ENCODE measurements around the gene ATMIN.

The ATMIN gene

GRCh38 chr16:81006211-81006812 is 29.3 kb upstream of the ATMIN start:
- Histone ChIP-seq H3K27ac (ENCODE audit: low read length) (peak overlapping the region; percentile 92), H3K4me1 (ENCODE audit: low read length) (peaks cover 24% of the 10 kb centered on the region)

GRCh38 chr16:81006813-81007695 is 28.6 kb upstream of the ATMIN start, which contains the start of the genes CENPN and CMC2:
CENPN (plus strand) TSS chr16:81007214; CDS start chr16:81011940, 4,726 bp downstream.
CMC2 (minus strand) TSS chr16:81006885; CDS start chr16:80997394, 9,491 bp downstream.
- TF ChIP-seq CTCF (IDR thresholded peaks at IDR 0.05; ENCODE audit: low read depth, low read length) (no peak), EZH2phosphoT487 (IDR thresholded peaks at IDR 0.05; ENCODE audit: low read depth) (no peak)
- no peaks in the 10 kb centered on the region for H3K27me3 ChIP-seq (ENCODE audit: low read depth, low read length)
- H4K20me1 ChIP-seq (ENCODE audit: insufficient read depth, low read length), result peaks cover 32% of the 10 kb centered on the region
- H3K36me3 ChIP-seq (replicated peaks; ENCODE audit: low read depth, low read length), result peaks cover 10% of the 10 kb centered on the region
- peaks cover 84% of the 10 kb centered on the region for H3K79me2 ChIP-seq (ENCODE audit: low read length)
- peak within 1 kb of the TSS; percentile 100 for H3K4me2 ChIP-seq (ENCODE audit: low read length)
- peak within 1 kb of the TSS; percentile 94 for H3K9ac ChIP-seq (ENCODE audit: low read length)
- peak within 1 kb of the TSS; percentile 95 for H3K4me3 ChIP-seq (ENCODE audit: low read length)
- peak within 1 kb of the TSS; percentile 87 for H2AFZ ChIP-seq (ENCODE audit: low read depth, low read length)
- peaks cover 24% of the 10 kb centered on the region for H3K4me1 ChIP-seq (ENCODE audit: low read length)
- H3K9me3 ChIP-seq (ENCODE audit: insufficient read depth, low read length), result no peaks in the 10 kb centered on the region
- H3K27ac ChIP-seq (ENCODE audit: low read length), result peak within 1 kb of the TSS; percentile 92

More at GRCh38 chr16:81006211-81006812, 29.3 kb upstream of the ATMIN start:
- Histone ChIP-seq H3K27me3 (ENCODE audit: low read depth, low read length) (no peaks in the 10 kb centered on the region), H3K4me3 (ENCODE audit: low read length) (peak overlapping the region; percentile 95), H3K36me3 (replicated peaks; ENCODE audit: low read depth, low read length) (peaks cover 5% of the 10 kb centered on the region), H3K9ac (ENCODE audit: low read length) (peak overlapping the region; percentile 94), H2AFZ (ENCODE audit: low read depth, low read length) (peak overlapping the region; percentile 87), H3K79me2 (ENCODE audit: low read length) (peaks cover 92% of the 10 kb centered on the region), H4K20me1 (ENCODE audit: insufficient read depth, low read length) (peaks cover 36% of the 10 kb centered on the region), H3K4me2 (ENCODE audit: low read length) (peak overlapping the region; percentile 100), H3K9me3 (ENCODE audit: insufficient read depth, low read length) (no peaks in the 10 kb centered on the region)
- no peak for TF ChIP-seq EZH2phosphoT487 (IDR thresholded peaks at IDR 0.05; ENCODE audit: low read depth)
- TF ChIP-seq CTCF (IDR thresholded peaks at IDR 0.05; ENCODE audit: low read depth, low read length), result no peak

GRCh38 chr16:81008505-81008789 is 27.2 kb upstream of the ATMIN start:
- TF ChIP-seq EZH2phosphoT487 (IDR thresholded peaks at IDR 0.05; ENCODE audit: low read depth), result no peak
- TF ChIP-seq CTCF (IDR thresholded peaks at IDR 0.05; ENCODE audit: low read depth, low read length), result no peak
- Histone ChIP-seq H3K4me3 (ENCODE audit: low read length) (peak overlapping the region; percentile 95), H3K27me3 (ENCODE audit: low read depth, low read length) (no peaks in the 10 kb centered on the region), H3K36me3 (replicated peaks; ENCODE audit: low read depth, low read length) (peaks cover 18% of the 10 kb centered on the region), H4K20me1 (ENCODE audit: insufficient read depth, low read length) (peaks cover 27% of the 10 kb centered on the region), H3K27ac (ENCODE audit: low read length) (no peak overlapping the region), H3K4me1 (ENCODE audit: low read length) (peaks cover 18% of the 10 kb centered on the region), H3K9me3 (ENCODE audit: insufficient read depth, low read length) (no peaks in the 10 kb centered on the region), H2AFZ (ENCODE audit: low read depth, low read length) (no peak overlapping the region), H3K9ac (ENCODE audit: low read length) (peak overlapping the region; percentile 94), H3K79me2 (ENCODE audit: low read length) (peaks cover 70% of the 10 kb centered on the region), H3K4me2 (ENCODE audit: low read length) (peak overlapping the region; percentile 76)

DNA sequence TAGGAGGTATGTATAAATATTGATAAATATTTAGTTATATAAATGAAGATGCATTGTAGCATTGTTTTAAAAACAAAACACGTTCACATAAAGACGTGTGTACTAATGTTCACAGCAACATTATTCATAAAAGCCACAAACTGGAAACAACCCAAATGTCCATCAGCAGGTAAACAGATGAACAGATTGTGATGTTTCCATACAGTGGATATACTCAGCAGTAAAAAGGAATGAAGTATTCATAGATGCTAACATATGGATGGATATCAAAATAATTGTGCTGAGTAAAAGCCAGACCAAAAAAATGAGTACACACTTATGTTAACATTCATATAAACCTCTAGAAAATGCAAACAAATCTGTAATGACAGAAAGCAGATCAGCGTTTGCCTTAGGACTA is 22.7 kb upstream of the ATMIN start:
- H2AFZ ChIP-seq (ENCODE audit: low read depth, low read length), result no peak overlapping the region
- H3K4me1 ChIP-seq (ENCODE audit: low read length), result peaks cover 6% of the 10 kb centered on the region
- no peak overlapping the region for H3K4me3 ChIP-seq (ENCODE audit: low read length)
- no peaks in the 10 kb centered on the region for H3K27me3 ChIP-seq (ENCODE audit: low read depth, low read length)
- H3K36me3 ChIP-seq (replicated peaks; ENCODE audit: low read depth, low read length), result peaks cover 45% of the 10 kb centered on the region
- no peak overlapping the region for H3K4me2 ChIP-seq (ENCODE audit: low read length)
- H3K79me2 ChIP-seq (ENCODE audit: low read length), result peaks cover 33% of the 10 kb centered on the region
- H4K20me1 ChIP-seq (ENCODE audit: insufficient read depth, low read length), result peaks cover 9% of the 10 kb centered on the region; the same call in 1 of the 2 replicates
- no peak overlapping the region for H3K27ac ChIP-seq (ENCODE audit: low read length)
- H3K9ac ChIP-seq (ENCODE audit: low read length), result no peak overlapping the region
- H3K9me3 ChIP-seq (ENCODE audit: insufficient read depth, low read length), result no peaks in the 10 kb centered on the region
- no peak for TF ChIP-seq EZH2phosphoT487 (IDR thresholded peaks at IDR 0.05; ENCODE audit: low read depth)
- no peak for TF ChIP-seq CTCF (IDR thresholded peaks at IDR 0.05; ENCODE audit: low read depth, low read length)

All from OCI-LY3 (cell line).